ENCODE data around the gene ALG8. TPM values are rescaled to one million over a fixed set of nuclear protein-coding genes. Genes with fewer than 3 reads are reported as not detected.

Gene ALG8
- total RNA-seq, 6 experiments from 2014 or later: 22.0 to 38.0 (median 30.3) TPM

DNA sequence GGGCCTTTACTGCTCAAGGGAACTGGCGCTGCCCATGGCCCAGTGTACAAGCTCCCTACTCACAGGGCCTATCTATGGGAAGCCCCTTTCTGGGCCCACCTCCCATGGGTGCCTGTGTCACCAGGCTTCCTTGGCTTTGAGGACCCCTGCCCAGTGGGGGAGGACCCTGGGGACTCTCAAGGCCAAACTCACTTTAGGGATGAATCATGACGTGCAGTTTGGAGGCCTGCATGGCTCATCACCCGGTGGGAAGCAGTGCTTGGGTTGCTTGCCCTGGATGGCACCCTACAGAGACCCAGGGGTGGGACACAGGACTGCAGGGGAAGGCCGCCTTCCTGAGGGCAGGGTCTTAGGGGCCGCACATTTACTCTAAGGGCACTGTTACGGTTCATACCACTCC, 32.5 kb upstream of the ALG8 start:
- TF ChIP-seq, protein P1, sequence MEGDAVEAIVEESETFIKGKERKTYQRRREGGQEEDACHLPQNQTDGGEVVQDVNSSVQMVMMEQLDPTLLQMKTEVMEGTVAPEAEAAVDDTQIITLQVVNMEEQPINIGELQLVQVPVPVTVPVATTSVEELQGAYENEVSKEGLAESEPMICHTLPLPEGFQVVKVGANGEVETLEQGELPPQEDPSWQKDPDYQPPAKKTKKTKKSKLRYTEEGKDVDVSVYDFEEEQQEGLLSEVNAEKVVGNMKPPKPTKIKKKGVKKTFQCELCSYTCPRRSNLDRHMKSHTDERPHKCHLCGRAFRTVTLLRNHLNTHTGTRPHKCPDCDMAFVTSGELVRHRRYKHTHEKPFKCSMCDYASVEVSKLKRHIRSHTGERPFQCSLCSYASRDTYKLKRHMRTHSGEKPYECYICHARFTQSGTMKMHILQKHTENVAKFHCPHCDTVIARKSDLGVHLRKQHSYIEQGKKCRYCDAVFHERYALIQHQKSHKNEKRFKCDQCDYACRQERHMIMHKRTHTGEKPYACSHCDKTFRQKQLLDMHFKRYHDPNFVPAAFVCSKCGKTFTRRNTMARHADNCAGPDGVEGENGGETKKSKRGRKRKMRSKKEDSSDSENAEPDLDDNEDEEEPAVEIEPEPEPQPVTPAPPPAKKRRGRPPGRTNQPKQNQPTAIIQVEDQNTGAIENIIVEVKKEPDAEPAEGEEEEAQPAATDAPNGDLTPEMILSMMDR (IDR thresholded peaks at IDR 0.05): no peak
- no peak for TF ChIP-seq POLR2A (IDR thresholded peaks at IDR 0.05)
- Histone ChIP-seq H3K27me3 (no peaks in the 10 kb centered on the region), H3K27ac (peak overlapping the region in 1 of 3 donors; percentile 93), H3K9me3 (no peaks in the 10 kb centered on the region), H3K36me3 (peaks cover 0 to 4% (median 0%) of the 10 kb centered on the region in 4 donors), H3K4me1 (peaks cover 0 to 40% (median 11%) of the 10 kb centered on the region in 4 donors), H3K4me3 (no peak overlapping the region)
- DNase-seq: no peak
- WGBS (ENCODE audit: insufficient coverage, low coverage, low lambda C conversion rate, missing lambda C conversion rate): 100% methylated on average over 1 of the region's 6 CpGs
- intact Hi-C loops (cut with DNase I): no loop called here
- no peak for ATAC-seq

DNA sequence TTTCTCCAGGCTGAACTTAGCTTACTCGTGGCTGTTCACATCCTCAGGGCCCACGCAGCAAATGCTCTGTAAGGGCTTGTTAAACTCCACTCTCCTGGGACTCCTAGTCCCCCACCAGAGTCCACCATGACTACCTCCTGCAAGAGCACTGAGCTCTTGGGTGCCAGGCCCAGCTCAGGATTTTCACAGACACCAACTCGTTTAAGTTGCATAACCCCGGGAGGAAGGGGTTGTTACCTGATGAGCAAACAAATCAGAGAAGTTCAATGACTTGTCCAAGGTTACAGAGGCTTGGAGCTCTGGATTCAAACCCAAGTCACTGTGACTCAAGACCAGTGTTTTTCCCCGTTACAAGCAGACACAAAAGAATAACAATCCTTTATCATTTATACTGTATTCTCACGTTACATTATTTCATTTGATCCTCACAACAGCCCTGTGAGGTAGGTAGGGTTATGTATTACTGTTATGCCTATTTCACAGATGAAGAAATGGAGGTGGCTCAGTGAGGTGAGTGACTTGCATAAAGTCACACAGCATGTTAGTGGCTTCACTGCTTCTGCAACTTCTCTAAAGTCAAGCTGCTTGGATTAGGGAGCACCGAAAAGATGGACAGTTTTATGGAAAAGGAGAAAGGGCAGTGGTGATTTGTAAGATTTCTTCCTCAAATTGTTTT, 31.6 kb upstream of the ALG8 start:
- Histone ChIP-seq H3K4me3 (peak overlapping the region; percentile 24 to 62 (median 55)), H3K27ac (peak overlapping the region; percentile 86 to 93 (median 93)), H3K36me3 (peaks cover 0 to 4% (median 0%) of the 10 kb centered on the region in 4 donors), H3K9me3 (no peaks in the 10 kb centered on the region), H3K27me3 (no peaks in the 10 kb centered on the region), H3K4me1 (peaks cover 0 to 44% (median 11%) of the 10 kb centered on the region in 4 donors)
- TF ChIP-seq, protein P1 (IDR thresholded peaks at IDR 0.05): no peak
- TF ChIP-seq POLR2A (IDR thresholded peaks at IDR 0.05): peak; percentile 69
- WGBS (ENCODE audit: insufficient coverage, low coverage, low lambda C conversion rate, missing lambda C conversion rate): 35% methylated on average over 7 of the region's 7 CpGs
- ATAC-seq (peak; percentile 22 to 57 (median 36)), DNase-seq (peak; percentile 45 to 83 (median 67))
- intact Hi-C loops (cut with DNase I): no loop called here

DNA sequence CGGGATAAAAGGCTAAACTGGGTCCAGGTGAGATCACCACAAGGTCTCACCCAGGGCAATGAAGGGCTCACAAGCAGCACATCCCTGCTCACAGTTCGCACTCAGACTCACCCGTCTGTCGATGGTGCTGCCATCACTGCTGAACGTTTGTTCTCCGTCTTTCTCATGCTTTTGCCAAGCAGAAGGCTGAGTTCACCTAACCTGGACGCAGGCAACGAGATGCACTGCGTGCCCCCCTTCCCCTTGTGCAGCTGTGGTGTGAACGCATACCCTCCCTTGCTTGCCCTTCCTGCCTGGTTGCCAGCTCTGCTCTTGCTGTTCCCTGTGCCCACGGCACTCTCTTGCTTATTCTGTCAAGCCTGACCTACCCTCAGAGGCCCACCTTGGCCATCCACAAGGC, 31.0 kb upstream of the ALG8 start:
- peak overlapping the region; percentile 24 to 62 (median 55) for H3K4me3 ChIP-seq
- H3K36me3 ChIP-seq: peaks cover 0 to 4% (median 0%) of the 10 kb centered on the region in 4 donors
- intact Hi-C loops (cut with DNase I): no loop called here
- peaks cover 0 to 44% (median 11%) of the 10 kb centered on the region in 4 donors for H3K4me1 ChIP-seq
- TF ChIP-seq, protein P1 (IDR thresholded peaks at IDR 0.05): no peak
- TF ChIP-seq POLR2A (IDR thresholded peaks at IDR 0.05): no peak
- WGBS (ENCODE audit: insufficient coverage, low coverage, low lambda C conversion rate, missing lambda C conversion rate): 18% methylated on average over 7 of the region's 11 CpGs
- no peaks in the 10 kb centered on the region for H3K27me3 ChIP-seq
- ATAC-seq (peak in 3 of 4 donors; percentile 1 to 16 (median 7)), DNase-seq (no peak)
- H3K9me3 ChIP-seq: no peaks in the 10 kb centered on the region
- peak overlapping the region; percentile 86 to 93 (median 93) for H3K27ac ChIP-seq

DNA sequence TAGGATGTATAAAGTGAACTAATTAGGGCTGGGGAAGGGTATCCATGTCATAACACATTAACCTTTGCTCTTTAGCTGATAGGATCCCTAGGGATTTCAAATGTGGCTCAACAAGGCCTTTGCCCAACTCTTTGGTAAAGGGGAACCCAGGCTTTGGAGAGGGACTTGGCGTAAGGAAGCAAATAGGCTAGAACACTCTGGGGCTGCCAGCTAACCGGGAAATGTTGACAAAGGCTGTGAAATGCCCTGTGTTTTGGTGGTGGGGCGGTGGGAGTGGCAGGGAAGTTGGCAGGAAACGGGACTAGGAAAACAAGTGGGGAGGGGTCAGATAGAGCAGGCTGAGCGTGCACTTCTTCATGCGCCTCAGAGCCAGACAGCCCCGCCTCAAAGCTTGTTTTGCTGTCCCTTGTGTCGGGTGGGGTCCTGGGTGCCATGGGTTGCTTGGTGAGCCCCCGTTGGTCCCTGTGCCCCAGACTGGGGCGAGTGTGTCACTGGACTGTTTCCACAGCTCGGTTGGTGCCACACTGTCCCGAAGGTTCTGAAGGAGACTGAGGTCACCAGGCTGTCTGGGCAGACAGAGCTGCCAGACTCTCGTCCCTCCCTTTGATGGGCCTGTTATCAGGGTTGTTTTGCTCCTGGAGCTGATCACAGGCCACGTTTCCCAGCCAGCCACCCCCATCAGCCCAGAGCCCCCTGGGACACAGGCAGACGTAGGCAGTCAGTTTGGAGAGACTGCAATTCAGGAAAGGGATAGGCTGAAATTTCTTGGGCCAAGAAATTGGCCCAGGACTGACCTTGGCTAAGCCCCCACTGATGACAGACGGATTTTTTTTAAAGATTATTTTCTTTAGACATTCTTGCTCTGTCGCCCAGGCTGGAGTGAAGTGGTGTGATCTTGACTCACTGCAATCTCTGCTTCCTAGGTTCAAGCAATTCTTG, 29.4 kb upstream of the ALG8 start:
- Histone ChIP-seq H3K36me3 (peaks cover 0 to 3% (median 0%) of the 10 kb centered on the region in 4 donors), H3K27ac (peak overlapping the region; percentile 86 to 93 (median 93)), H3K9me3 (no peaks in the 10 kb centered on the region), H3K4me3 (peak overlapping the region in 2 of 3 donors; percentile 55 to 62), H3K4me1 (peaks cover 0 to 52% (median 13%) of the 10 kb centered on the region in 4 donors), H3K27me3 (no peaks in the 10 kb centered on the region)
- ATAC-seq: peak; percentile 65 to 81 (median 72)
- DNase-seq: peak; percentile 78 to 94 (median 90)
- intact Hi-C loops (cut with DNase I): no loop called here
- 29% methylated on average over 8 of the region's 17 CpGs for whole genome bisulfite sequencing (ENCODE audit: insufficient coverage, low coverage, low lambda C conversion rate, missing lambda C conversion rate)
- TF ChIP-seq POLR2A (IDR thresholded peaks at IDR 0.05): peak; percentile 66
- TF ChIP-seq, protein P1 (IDR thresholded peaks at IDR 0.05): no peak

All from right lobe of liver (tissue), 6 donors.